A549 (cell line): ENCODE data around the gene KCNS3. TPM values are rescaled to one million over a fixed set of nuclear protein-coding genes. Genes with fewer than 3 reads are reported as not detected.

ENCODE experiments used
- ATAC-seq, 2 experiments: fragments of 200-7000 bp in 1 of 2; fragments of >200 bp in 1 of 2; cut with Nextera tagmentation in 1 of 2; cut with Tn5 transposase in 1 of 2; 3 replicates each; pipeline versions ENCODE4 v1.8.0 to v1.9.1; 2018 to 2020; ENCODE audit warnings: mild to moderate bottlenecking in 1 of 2, moderate library complexity in 1 of 2
- CTCF ChIA-PET: fragments of 300-600 bp; sonication (Branson Sonifier 250); formaldehyde crosslinking; extraction: SDS; loops from one replicate; lab custom pipeline; 2021; ENCODE audit warnings: antibody characterized with exemption, inconsistent platforms; lab: Yijun Ruan, JAX
- POLR2A ChIA-PET: fragments of 350-600 bp; formaldehyde crosslinking; extraction: SDS; loops from one replicate; lab custom pipeline; 2021; ENCODE audit warnings: antibody characterized with exemption, inconsistent platforms; lab: Yijun Ruan, JAX
- DNase-seq, 2 experiments: peaks; one replicate each; pipeline versions ENCODE4 v3.0.0 to v3.0.0-alpha.2; 2011 to 2016; ENCODE audit warnings: low read depth in 1 of 2, low spot score in 1 of 2
- FAIRE-seq: peaks from 2 replicates; lab custom pipeline; 2011; peaks lifted over from hg19 to GRCh38; lab: Jason Lieb, UNC
- H3K27ac ChIP-seq, 2 experiments: fragments of >200 bp; sonication (Bioruptor Twin); formaldehyde crosslinking; 3 replicates each; pipeline ENCODE4 v1.5.1; 2016 to 2017
- H3K4me1 ChIP-seq: fragments of >200 bp; sonication (Bioruptor Twin); formaldehyde crosslinking; 3 replicates; pipeline ENCODE4 v1.6.1; 2016
- H3K4me2 ChIP-seq: fragments of >200 bp; sonication (Bioruptor Twin); formaldehyde crosslinking; 3 replicates; pipeline ENCODE4 v1.6.1; 2016
- H3K4me3 ChIP-seq: fragments of >200 bp; sonication (Bioruptor Twin); formaldehyde crosslinking; 3 replicates; pipeline ENCODE4 v1.5.1; 2016
- H3K9me3 ChIP-seq: fragments of >200 bp; sonication (Bioruptor Twin); formaldehyde crosslinking; 3 replicates; pipeline ENCODE4 v1.6.1; 2016
- BHLHE40 ChIP-seq: IDR thresholded peaks from 2 replicates; pipeline ENCODE4 v1.6.1; 2012; ENCODE audit warnings: low read depth, low read length, inconsistent platforms
- CBX8 ChIP-seq: fragments of 200-600 bp; sonication (generic); IDR thresholded peaks from 2 replicates; pipeline ENCODE4 v1.6.1; 2016
- CEBPB ChIP-seq, 2 experiments: fragments of >200 bp in 1 of 2; sonication (Bioruptor Twin) in 1 of 2; formaldehyde crosslinking in 1 of 2; IDR thresholded peaks; 2 replicates each; pipeline ENCODE4 v1.6.1; 2012 to 2016
- CHD2 ChIP-seq: fragments of 150-350 bp; IDR thresholded peaks from 2 replicates; pipeline ENCODE4 v1.6.1; 2014; ENCODE audit warnings: low read length; ENCODE audit not compliant: partially characterized antibody
- EHMT2 ChIP-seq: fragments of 200-600 bp; sonication (generic); IDR thresholded peaks from 2 replicates; pipeline ENCODE4 v1.6.1; 2016; ENCODE audit warnings: antibody characterized with exemption, low read depth, mild to moderate bottlenecking, moderate library complexity
- ELK1 ChIP-seq: fragments of 150-350 bp; IDR thresholded peaks from 2 replicates; pipeline ENCODE4 v1.6.1; 2014; ENCODE audit warnings: low read depth, mild to moderate bottlenecking, low read length
- ESRRA ChIP-seq: fragments of 150-350 bp; IDR thresholded peaks from 2 replicates; pipeline ENCODE4 v1.6.1; 2014; ENCODE audit warnings: mild to moderate bottlenecking, low read length, borderline replicate concordance
- FOSB ChIP-seq: fragments of 250-450 bp; sonication (Bioruptor Pico); IDR thresholded peaks from 2 replicates; pipeline ENCODE4 v1.5.0; 2020; ENCODE audit warnings: mild to moderate bottlenecking, moderate library complexity
- FOSL2 ChIP-seq, 2 experiments: fragments of 450-650 bp in 1 of 2; fragments of >200 bp in 1 of 2; sonication (Bioruptor Twin) in 1 of 2; formaldehyde crosslinking; IDR thresholded peaks; 2 replicates each; pipeline versions ENCODE4 v1.5.0 to v1.6.1; 2016 to 2020; ENCODE audit warnings: mild to moderate bottlenecking in 1 of 2, moderate library complexity in 1 of 2
- HDAC2 ChIP-seq: fragments of 200-600 bp; sonication (generic); IDR thresholded peaks from 2 replicates; pipeline ENCODE4 v1.6.1; 2016
- HMGXB4 ChIP-seq: fragments of 250-450 bp; sonication (Bioruptor Pico); IDR thresholded peaks from 2 replicates; pipeline ENCODE4 v1.5.0; 2021; ENCODE audit warnings: mild to moderate bottlenecking, moderate library complexity, borderline replicate concordance
- HOXB13 ChIP-seq: fragments of 250-450 bp; sonication (Bioruptor Pico); IDR thresholded peaks from 2 replicates; pipeline ENCODE4 v1.5.0; 2020; ENCODE audit warnings: low read depth, mild to moderate bottlenecking, moderate library complexity
- HOXB5 ChIP-seq: fragments of 250-450 bp; sonication (Bioruptor Pico); IDR thresholded peaks from 2 replicates; pipeline ENCODE4 v1.5.0; 2020; ENCODE audit warnings: mild to moderate bottlenecking, moderate library complexity
- JUN ChIP-seq, 2 experiments: fragments of >200 bp; sonication (Bioruptor Twin); formaldehyde crosslinking; IDR thresholded peaks; 2 replicates in 1 of 2; 3 replicates in 1 of 2; pipeline ENCODE4 v1.6.1; 2016 to 2017
- JUNB ChIP-seq: fragments of >200 bp; sonication (Bioruptor Twin); formaldehyde crosslinking; IDR thresholded peaks from 2 replicates; pipeline ENCODE4 v1.6.1; 2016
- MYC ChIP-seq: IDR thresholded peaks from 2 replicates; pipeline ENCODE4 v1.6.1; 2012; ENCODE audit warnings: mild to moderate bottlenecking, inconsistent platforms, low read length, improper control_type of control experiment, borderline replicate concordance
- POLR2A ChIP-seq: IDR thresholded peaks from 2 replicates; pipeline ENCODE4 v1.6.1; 2012; ENCODE audit warnings: mild to moderate bottlenecking, low read length
- RNF2 ChIP-seq: fragments of 200-600 bp; sonication (generic); IDR thresholded peaks from 2 replicates; pipeline ENCODE4 v1.6.1; 2016; ENCODE audit warnings: low read depth, mild to moderate bottlenecking, antibody characterized with exemption, moderate library complexity, borderline replicate concordance
- TFCP2L1 ChIP-seq: fragments of 250-450 bp; sonication (Bioruptor Pico); IDR thresholded peaks from 2 replicates; pipeline ENCODE4 v1.5.0; 2021; ENCODE audit warnings: mild to moderate bottlenecking
- ZFP36 ChIP-seq: fragments of 450-650 bp; IDR thresholded peaks from 2 replicates; pipeline ENCODE4 v1.6.1; 2014; ENCODE audit warnings: borderline replicate concordance; ENCODE audit not compliant: partially characterized antibody
- ZNF302 ChIP-seq: fragments of 250-450 bp; sonication (Bioruptor Pico); IDR thresholded peaks from 2 replicates; pipeline ENCODE4 v1.9.0; 2021; ENCODE audit warnings: inconsistent platforms, mild to moderate bottlenecking, moderate library complexity
- ZSCAN20 ChIP-seq: fragments of 250-450 bp; sonication (Bioruptor Pico); IDR thresholded peaks from 2 replicates; pipeline ENCODE4 v1.8.0; 2022; ENCODE audit warnings: mild to moderate bottlenecking, moderate library complexity
- WGBS: methylation state at CpG from one replicate; pipeline ENCODE4 v1.1.6; 2017; ENCODE audit errors: missing lambda C conversion rate; 5-methylcytosine and 5-hydroxymethylcytosine counted together
- polyA plus RNA-seq, 4 experiments: library from polyadenylated mRNA; depleted of rRNA in 3 of 4; stranded (reverse); fragments of >200 nt; fragmentation: RNase III in 1 of 4; extraction: RNeasy Plus Mini Kit Qiagen cat#74134 plus additional on column Dnase treatment in 1 of 4; gene quantifications; 2 replicates in 3 of 4; 3 replicates in 1 of 4; pipeline ENCODE4 v1.2.3, GENCODE V29; 2011 to 2017
- TF ChIP-seq, protein P1 (sequence below): fragments of >200 bp; sonication (Bioruptor Twin); formaldehyde crosslinking; IDR thresholded peaks from 3 replicates; pipeline ENCODE4 v1.6.1; 2016
- TF ChIP-seq, protein P2 (sequence below): IDR thresholded peaks from 2 replicates; pipeline ENCODE4 v1.6.1; 2012

Gene KCNS3
- polyA plus RNA-seq, 2 of the 4 experiments (the other 2 are of a cell fraction), result 0.70 to 2.1 TPM

- 50% methylated on average over 5 of the region's 5 CpGs for WGBS
- POLR2A ChIA-PET, result no interaction called here
- Histone ChIP-seq H3K4me1 (no peaks in the 10 kb centered on the region), H3K4me3 (no peak overlapping the region), H3K4me2 (no peak overlapping the region), H3K9me3 (no peaks in the 10 kb centered on the region), H3K27ac (no peak overlapping the region)
- DNase-seq (no peak), FAIRE-seq (no peak), ATAC-seq (no peak)
- TF ChIP-seq ZSCAN20 (no peak), CHD2 (no peak), HMGXB4 (CRISPR knock-in tag) (no peak), HOXB5 (no peak), HDAC2 (no peak), HOXB13 (no peak), ZFP36 (no peak), ZNF302 (CRISPR knock-in tag) (no peak), EHMT2 (no peak)
- TF ChIP-seq, protein P1, sequence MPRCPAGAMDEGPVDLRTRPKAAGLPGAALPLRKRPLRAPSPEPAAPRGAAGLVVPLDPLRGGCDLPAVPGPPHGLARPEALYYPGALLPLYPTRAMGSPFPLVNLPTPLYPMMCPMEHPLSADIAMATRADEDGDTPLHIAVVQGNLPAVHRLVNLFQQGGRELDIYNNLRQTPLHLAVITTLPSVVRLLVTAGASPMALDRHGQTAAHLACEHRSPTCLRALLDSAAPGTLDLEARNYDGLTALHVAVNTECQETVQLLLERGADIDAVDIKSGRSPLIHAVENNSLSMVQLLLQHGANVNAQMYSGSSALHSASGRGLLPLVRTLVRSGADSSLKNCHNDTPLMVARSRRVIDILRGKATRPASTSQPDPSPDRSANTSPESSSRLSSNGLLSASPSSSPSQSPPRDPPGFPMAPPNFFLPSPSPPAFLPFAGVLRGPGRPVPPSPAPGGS, result no peak
- CTCF ChIA-PET, result no interaction called here
Measured at GRCh38 chr2:17959833-17960232, 81.4 kb downstream of the KCNS3 start.

- ChIA-PET CTCF (no interaction called here), POLR2A (no interaction called here)
- Histone ChIP-seq H3K4me1 (no peaks in the 10 kb centered on the region), H3K9me3 (no peaks in the 10 kb centered on the region), H3K4me2 (no peak overlapping the region), H3K4me3 (no peak overlapping the region), H3K27ac (no peak overlapping the region)
- ATAC-seq (no peak), FAIRE-seq (no peak), DNase-seq (no peak)
- WGBS, result 46% methylated on average over 6 of the region's 6 CpGs
- no peak for TF ChIP-seq FOSL2 (IDR thresholded peaks at IDR 0.05)
- TF ChIP-seq FOSL2 (CRISPR knock-in tag; IDR thresholded peaks at IDR 0.05), result no peak
- no peak for TF ChIP-seq FOSB
- TF ChIP-seq RNF2, result no peak
- no peak for TF ChIP-seq HDAC2
- no peak for TF ChIP-seq MYC
- no peak for TF ChIP-seq CBX8
- no peak for TF ChIP-seq POLR2A
- no peak for TF ChIP-seq ESRRA
- TF ChIP-seq HOXB13, result no peak
- no peak for TF ChIP-seq BHLHE40
- no peak for TF ChIP-seq JUN (IDR thresholded peaks at IDR 0.05)
- TF ChIP-seq CEBPB (IDR thresholded peaks at IDR 0.05), result no peak
- TF ChIP-seq, protein P2, sequence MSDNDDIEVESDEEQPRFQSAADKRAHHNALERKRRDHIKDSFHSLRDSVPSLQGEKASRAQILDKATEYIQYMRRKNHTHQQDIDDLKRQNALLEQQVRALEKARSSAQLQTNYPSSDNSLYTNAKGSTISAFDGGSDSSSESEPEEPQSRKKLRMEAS, result no peak
Measured at GRCh38 chr2:17960925-17961324, 82.5 kb downstream of the KCNS3 start.

- CTCF ChIA-PET, result no interaction called here
- H3K4me1 ChIP-seq, result no peaks in the 10 kb centered on the region
- no peak for DNase-seq
- WGBS, result 43% methylated on average over 2 of the region's 2 CpGs
- no peak for ATAC-seq
- POLR2A ChIA-PET, result no interaction called here
- H3K27ac ChIP-seq, result no peak overlapping the region
- FAIRE-seq, result no peak
- TF ChIP-seq ESRRA (no peak), JUNB (no peak), TFCP2L1 (no peak), ELK1 (no peak)
- no peak overlapping the region for H3K4me3 ChIP-seq
- no peak overlapping the region for H3K4me2 ChIP-seq
- no peaks in the 10 kb centered on the region for H3K9me3 ChIP-seq
Measured at GRCh38 chr2:17961789-17962188, 83.3 kb downstream of the KCNS3 start.
